GM12875 (cell line): ENCODE results near the gene PGAP6.
"Not testable (repeated sequence)": the region's sequence is repeated elsewhere in the genome, so short reads cannot be mapped to it uniquely, and the experiment has no call there.

Source experiments
- H3K4me3 ChIP-seq: one replicate; pipeline ENCODE4 v1.5.1; 2011; ENCODE audit warnings: low read depth, low read length, control low read depth
- TF ChIP-seq, protein P1 (sequence below): IDR thresholded peaks from 2 replicates; pipeline ENCODE4 v1.5.1; 2011; ENCODE audit warnings: low read depth, mild to moderate bottlenecking, control low read depth, inconsistent platforms, low read length, moderate library complexity, borderline replicate concordance; ENCODE audit not compliant: insufficient read depth

Gene PGAP6

DNA sequence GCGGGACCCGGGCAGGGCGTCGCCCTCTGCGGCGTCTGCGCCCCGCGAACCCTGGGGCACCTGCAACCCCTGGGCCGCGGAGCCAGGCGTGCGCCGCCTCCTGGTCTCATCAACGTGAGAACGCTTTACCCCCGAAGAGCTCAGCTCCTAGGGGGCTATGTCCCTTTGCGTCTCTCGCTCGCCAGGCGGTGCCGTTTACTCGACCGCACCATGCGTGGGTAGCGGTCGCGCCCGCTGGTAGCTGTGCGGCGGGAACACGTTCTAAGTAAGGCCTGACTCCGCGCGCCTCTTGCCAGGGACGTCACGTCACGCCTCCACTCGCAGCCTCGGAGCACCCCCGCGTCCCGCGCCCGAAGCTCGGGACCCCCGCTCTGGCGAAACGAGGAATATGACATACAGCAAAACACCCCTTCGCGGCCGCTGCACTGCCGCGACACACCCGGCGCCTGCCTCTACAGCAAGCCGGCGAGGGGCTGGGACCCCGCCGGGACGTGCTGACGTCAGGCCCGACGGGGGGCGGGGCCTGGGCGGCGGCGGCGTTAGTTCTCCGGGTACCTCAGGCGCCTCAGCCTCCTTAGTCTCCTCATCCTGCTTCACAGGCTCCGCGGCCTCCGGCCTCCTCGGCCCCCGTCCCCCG lies 43.4 kb upstream of the PGAP6 start, which contains the start of gene RAB11FIP3:
Gene RAB11FIP3 (plus strand): TSS at position 568 of the 637 bp plus-strand sequence. CDS start 358 bp downstream, outside the sequence.
- TF ChIP-seq, protein P1, sequence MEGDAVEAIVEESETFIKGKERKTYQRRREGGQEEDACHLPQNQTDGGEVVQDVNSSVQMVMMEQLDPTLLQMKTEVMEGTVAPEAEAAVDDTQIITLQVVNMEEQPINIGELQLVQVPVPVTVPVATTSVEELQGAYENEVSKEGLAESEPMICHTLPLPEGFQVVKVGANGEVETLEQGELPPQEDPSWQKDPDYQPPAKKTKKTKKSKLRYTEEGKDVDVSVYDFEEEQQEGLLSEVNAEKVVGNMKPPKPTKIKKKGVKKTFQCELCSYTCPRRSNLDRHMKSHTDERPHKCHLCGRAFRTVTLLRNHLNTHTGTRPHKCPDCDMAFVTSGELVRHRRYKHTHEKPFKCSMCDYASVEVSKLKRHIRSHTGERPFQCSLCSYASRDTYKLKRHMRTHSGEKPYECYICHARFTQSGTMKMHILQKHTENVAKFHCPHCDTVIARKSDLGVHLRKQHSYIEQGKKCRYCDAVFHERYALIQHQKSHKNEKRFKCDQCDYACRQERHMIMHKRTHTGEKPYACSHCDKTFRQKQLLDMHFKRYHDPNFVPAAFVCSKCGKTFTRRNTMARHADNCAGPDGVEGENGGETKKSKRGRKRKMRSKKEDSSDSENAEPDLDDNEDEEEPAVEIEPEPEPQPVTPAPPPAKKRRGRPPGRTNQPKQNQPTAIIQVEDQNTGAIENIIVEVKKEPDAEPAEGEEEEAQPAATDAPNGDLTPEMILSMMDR: peak; percentile 50; the same call in 1 of the 2 replicates

DNA sequence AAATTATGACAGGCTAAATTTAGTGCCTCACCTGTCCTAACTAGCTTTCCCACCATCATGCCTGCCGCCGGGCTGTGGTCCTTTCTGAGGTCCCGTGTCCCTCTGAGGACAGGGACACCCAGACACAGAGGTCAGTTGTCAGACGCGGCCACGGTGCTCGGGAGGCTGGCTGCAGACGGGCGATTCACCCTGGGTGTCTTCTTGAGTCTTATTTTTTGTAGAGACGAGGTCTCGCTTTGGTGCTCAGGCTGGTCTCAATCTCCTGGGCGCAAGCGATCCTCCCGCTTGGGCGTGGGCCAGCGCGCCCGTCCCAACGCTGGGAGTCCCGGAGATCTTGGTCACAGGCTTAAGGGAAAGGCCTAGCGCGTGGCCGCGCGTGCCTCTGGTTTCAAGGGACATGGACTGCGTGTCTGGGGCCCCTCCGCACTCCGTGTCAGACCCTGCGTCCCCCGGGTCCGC lies 42.9 kb upstream of the PGAP6 start:
- peak overlapping the region; percentile 82 for H3K4me3 ChIP-seq
- TF ChIP-seq, protein P1: no peak

More for the DNA sequence above, 43.4 kb upstream of the PGAP6 start, which contains the start of gene RAB11FIP3:
- peak within 1 kb of the TSS; percentile 82 for H3K4me3 ChIP-seq

DNA sequence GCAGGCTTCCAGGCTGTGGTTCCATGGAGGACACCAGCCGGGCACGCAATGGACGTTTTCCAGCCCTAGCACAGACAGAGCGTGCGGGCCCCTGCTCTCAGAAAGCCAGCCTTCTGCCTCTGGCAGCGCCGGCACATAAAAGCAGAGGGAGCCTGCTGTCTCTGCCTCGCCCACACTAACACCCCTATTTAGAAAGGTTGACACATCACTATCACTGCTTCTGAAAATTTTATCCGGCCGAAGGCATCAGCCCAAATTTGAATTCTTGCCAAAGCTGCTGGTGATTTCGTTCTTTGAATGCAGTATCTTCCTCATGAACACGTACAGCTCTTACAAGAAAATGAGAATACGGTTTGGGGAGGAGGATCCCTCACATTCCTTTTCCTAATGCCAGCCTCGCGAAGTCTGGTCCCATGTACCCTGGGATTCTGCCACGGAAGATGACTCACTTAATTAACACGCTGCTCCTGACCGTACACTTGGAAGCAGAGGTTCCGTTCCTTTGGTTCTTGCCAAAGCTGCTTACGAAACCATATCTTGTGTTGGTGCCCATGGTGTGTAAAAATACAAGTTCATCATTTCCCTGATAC lies 42.4 kb upstream of the PGAP6 start:
- H3K4me3 ChIP-seq: no peak overlapping the region
- TF ChIP-seq, protein P1: no peak

DNA sequence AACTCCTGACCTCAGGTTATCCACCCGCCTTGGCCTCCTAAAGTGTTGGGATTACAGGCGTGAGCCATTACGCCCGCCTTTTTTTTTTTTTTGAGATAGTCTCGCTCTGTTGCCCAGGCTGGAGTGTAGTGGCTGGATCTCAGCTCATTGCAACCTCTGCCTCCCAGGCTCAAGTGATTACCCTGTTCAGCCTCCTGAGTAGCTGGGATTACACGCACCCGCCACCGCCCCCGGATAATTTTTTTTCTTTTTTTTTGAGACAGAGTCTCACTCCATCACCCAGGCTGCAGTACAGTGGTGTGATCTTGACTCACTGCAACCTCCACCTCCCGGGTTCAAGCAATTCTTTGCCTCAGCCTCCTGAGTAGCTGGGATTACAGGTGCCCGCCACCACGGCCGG lies 40.4 kb upstream of the PGAP6 start:
- H3K4me3 ChIP-seq: not testable (repeated sequence)

DNA sequence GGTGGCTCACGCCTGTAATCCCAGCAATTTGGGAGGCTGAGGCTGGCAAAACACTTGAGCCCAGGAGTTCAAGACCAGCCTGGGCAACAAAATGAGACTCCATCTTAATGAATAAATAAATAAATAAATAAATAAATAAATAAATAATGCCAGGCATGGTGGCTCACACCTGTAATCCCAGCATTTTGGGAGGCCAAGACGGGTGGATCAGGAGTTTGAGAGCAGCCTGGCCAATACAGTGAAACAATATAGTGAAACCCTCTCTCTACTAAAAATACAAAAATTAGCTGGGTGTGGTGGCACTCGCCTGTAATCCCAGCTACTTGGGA lies 33.4 kb upstream of the PGAP6 start:
- H3K4me3 ChIP-seq: not testable (repeated sequence)

DNA sequence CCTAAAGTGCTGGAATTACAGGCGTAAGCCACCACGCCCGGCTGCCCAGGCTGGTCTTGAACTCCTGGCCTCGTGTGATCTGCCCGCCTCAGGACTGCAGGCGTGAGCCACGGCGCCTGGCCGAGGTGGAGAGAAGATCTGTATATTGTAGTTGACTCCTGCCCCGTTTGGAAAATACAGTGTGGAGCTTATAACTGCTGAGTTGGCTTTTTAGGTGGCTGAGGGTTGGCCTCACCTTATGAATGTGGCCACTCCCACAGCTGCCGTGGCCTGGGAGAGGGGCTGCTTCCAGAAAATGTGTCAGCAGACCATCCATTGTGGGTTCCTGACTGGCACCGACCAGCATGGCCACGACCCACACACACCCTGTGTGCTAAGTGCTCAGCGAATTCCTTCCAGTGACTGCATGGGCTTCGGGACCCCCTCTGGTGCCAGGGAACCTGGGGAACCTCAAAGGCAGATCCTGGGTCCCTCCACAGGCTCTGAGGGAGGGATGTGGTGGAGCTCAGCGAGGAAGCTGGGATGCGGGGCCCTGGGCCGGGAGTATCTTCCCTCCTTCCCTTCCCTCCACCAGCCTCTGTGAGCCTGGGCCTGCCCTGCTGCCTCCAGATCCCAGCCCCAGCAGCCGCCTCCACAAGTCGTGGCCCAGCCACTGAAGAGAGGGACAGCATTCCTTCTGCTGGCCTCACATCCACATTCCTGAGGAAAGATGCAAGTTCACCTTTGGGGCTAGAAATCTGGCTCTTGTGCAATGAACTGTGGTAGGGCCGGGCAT lies 32.8 kb upstream of the PGAP6 start:
- TF ChIP-seq, protein P1: no peak

DNA sequence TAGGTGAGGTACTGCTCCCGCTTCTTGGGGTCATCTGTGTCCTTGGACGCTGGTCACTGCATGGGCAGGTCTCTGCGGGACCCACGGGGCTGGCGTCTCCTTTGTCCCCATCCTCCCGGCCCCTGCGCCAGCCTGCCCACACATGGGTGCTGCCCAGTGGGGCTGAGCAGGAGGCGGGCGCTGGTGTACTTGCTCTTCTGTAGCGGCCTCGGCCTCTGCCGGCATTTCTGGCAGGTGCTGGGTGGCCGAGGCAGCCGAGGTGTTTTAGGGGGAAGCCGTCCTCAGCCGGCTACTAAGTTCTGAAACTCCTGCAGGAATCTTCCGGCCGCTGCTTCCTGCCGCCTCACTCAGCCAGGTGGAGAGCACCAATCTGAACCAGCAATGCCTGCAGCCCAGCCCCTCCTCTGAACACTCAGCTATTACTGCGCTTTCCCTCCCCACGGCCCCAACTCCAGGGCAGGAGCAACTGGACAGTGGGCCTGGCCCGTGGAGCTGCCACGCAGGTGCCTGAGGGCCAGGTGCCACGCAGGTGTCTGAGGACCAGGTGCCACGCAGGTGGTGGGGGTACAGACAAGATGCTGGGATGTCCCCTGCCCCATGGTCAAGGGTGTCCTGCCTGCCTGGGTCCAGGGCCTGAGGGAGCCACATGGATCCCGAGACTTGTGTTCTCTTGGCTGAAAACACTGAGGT lies 29.9 kb upstream of the PGAP6 start:
- TF ChIP-seq, protein P1: no peak
- H3K4me3 ChIP-seq: no peak overlapping the region

More for the DNA sequence above, 32.8 kb upstream of the PGAP6 start:
- H3K4me3 ChIP-seq: no peak overlapping the region
